Frontal cortex (tissue), 4 donors: ENCODE data around the gene PSMA7. TPM values are rescaled to one million over a fixed set of nuclear protein-coding genes. Genes with fewer than 3 reads are reported as not detected.

Experiments
- DNase-seq, 2 donors: peaks; one replicate each; pipeline ENCODE4 v3.0.0; 2012; ENCODE audit warnings: low spot score in 2 of 2
- FAIRE-seq: peaks from 2 replicates; lab custom pipeline; 2012; peaks lifted over from hg19 to GRCh38; lab: Jason Lieb, UNC
- total RNA-seq: library from RNA; depleted of rRNA; stranded (reverse); fragments of >200 nt; gene quantifications from one replicate; pipeline ENCODE4 v1.2.3, GENCODE V29; 2014
- donor health status: control.
- donor health status: control.
- donor health status: control.

Gene PSMA7
- total RNA-seq, 1 donor from 2014 or later = 124 TPM

DNA sequence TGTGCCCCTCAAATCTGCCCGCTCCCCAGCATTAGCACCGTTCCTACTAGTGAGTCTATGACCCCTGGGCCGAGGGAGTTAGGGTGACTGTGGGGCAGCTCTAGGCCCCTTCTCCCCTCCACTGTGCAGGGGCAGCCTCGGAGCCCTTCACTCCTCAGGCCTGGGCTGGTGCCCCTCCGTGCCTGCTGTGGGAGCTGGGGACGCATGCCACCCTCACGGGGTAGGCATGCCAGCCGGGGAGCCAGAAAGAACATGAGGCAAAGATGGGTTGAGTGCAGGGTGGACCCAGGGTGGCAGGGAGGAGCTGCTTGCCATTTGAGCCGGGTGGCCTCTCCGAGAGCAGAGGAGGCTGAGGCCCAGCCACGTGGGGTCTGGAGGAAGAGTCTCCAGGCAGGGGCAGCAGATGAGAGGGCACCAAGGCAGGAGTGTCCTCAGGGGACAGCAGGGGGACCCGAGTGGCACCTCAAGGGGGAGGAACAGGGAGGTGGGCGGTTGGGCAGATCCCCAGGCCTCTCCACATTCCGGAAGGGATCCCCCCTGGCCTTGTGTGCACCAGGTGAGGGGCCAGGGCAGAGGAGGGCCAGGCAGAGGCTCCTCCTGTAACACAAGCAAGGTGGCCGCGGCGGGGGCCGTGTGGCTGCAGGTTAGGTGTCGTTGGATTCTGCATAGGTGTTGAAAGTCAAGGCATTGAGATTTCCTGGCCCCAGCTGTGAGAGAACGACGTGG is 39.5 kb downstream of the PSMA7 start:
- DNase-seq (no peak), FAIRE-seq (no peak)

DNA sequence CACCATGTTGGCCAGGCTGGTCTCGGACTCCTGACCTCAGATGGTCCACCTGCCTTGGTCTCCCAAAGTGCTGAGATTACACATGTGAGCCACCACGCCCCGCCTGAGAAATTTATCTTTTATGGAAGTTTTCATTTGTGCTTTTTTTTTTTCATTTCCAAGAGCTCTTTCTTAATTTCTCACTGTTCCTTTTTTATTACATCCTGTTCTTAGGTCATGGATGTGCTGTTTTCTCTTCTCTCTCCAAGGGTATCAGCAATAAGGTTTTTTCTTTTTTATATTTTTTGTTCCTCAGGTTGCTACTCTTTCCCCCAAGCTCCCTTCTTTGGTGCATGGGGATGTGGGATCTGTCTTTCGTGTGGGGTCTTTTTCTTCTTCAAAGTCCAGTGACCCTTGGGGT is 42.1 kb downstream of the PSMA7 start:
- DNase-seq (no peak), FAIRE-seq (no peak)

DNA sequence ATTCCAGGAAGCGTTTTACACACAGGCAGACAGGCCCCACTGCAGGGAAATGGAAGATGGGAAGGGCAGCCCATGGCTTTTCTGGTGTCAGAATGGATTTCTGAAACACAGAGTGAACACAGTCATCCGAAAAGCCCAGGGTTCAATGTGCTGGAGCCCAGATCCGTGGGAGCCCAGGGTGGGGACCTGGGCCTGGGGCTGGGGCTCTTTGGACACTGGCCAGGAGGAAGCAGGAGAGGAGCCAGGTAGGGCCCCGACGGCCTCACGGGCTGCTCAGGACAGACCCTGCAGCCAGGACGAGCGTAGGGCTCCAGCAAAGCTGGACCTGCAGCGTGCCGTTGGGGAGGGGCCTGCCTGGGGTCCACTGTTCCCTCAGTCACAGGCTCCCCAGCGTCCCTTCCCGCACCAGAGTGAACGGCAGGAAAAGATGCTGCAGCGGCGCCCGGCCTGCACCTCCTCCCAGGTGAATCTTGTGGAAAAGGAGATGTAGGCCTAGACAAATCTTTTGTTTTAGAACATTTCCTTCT is 45.2 kb downstream of the PSMA7 start:
- DNase-seq = no peak

DNA sequence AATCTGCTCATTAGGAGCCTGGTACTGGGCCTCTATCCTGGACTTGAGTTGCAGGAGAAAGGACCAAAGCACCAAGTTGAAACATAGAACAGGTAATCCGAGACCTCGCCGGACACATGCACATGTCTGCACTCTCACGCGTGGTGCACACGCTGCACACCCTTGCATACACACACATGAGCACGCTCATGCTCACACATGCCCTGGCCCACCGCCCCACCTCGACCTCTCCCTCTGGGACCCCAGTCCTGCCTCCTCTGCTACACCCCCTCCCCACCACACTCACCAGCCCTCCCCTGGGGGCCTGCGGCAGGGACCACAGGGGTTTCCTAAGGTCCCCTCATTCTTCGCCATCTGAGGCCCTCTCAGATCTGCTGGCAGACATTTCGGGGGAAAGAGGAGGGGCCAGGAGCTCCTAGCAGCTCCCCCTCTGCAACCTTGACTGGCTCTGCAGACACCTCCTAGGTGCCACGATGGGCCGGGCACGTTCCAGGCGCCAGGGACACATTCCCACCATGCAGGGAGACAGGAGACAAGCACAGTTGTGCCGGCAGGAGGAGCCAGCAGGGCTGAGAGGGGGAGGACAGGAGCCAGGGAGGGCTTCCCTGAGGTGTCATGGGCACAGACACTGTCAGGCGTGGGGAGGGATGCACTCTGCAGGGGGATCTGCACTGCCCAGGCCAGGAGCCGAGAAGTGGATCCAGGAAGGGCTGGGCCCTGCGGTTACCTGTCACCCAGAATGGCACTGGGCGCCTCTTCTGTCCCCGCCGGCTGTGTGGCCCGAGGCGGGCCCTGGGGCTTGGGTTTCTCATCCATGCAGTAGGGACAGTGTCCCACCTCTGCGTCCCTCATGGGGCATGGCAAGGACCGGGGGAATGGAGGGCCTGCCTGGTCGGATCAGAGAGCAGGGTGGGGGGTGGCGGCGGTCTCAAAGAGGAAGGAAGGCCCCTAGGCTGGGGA is 46.5 kb downstream of the PSMA7 start:
- FAIRE-seq = no peak
- DNase-seq = no peak

More for the DNA sequence above, 45.2 kb downstream of the PSMA7 start:
- no peak for FAIRE-seq

DNA sequence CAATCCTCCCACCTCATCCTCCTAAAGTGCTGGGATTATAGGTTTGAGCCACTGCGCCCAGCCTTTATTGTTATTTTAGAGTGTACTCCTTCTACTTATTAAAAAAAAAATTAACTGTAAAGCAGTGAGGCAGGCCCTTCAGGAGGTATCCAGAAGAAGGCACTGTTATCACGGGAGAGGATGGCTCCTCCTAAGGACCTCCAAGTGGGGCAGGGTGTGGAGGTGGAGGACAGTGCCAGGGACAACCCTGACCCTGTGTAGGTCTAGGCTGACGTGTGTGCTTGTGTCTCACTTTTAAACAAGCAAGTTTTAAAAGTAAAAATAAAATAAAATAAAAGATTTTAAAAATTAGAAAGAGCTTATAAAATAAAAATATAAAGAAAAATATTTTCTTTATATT is 53.8 kb downstream of the PSMA7 start:
- FAIRE-seq (no peak), DNase-seq (no peak)

DNA sequence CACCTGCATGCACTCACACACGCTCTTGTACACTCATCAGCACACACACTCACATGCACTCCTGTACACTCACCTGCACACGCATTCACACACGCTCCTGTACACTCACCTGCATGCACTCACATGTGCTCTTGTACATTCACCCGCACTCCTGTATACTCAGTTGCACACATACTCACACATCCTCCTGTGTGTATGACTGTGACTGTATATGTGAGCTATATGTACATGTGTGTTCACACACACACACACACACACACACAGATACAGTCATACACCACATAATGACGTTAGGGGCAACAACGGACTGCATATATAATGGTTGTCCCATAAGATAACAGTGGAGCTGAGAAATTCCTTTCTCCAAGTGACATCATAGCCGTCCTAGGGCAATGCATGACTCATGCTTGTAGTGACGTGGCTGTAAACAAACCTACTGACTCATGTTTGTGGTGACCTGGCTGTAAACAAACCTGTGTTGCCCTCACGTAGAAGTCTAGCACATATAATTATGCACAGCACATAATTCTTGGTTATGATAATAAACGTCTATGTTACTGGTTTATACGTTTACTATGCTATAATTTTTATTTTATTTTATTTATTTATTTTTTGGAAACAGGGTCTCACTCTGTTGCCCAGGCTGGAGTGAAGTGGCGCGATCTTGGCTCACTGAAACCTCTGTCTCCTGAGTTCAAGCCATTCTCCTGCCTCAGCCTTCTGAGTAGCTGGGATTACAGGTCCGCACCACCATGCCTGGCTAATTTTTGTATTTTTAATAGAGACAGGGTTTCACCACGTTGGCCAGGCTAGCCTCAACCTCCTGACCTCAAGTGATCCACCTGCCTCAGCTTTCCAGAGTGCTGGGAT is 54.7 kb downstream of the PSMA7 start:
- FAIRE-seq = no peak

DNA sequence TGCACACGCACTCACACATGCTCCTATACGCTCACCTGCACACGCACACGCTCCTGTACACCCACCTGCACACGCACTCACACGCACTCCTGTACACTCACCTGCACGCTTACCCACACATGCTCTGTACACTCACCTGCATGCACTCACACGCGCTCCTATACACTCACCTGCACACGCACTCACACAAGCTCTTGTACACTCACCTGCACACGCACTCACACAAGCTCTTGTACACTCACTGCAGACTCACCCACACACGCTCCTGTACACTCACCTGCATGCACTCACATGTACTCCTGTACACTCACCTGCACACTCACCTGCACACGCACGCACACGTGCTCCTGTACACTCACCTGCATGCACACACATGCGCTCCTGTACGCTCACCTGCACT is 55.6 kb downstream of the PSMA7 start:
- FAIRE-seq = no peak
- DNase-seq = no peak

More for the DNA sequence above, 54.7 kb downstream of the PSMA7 start:
- no peak for DNase-seq

DNA sequence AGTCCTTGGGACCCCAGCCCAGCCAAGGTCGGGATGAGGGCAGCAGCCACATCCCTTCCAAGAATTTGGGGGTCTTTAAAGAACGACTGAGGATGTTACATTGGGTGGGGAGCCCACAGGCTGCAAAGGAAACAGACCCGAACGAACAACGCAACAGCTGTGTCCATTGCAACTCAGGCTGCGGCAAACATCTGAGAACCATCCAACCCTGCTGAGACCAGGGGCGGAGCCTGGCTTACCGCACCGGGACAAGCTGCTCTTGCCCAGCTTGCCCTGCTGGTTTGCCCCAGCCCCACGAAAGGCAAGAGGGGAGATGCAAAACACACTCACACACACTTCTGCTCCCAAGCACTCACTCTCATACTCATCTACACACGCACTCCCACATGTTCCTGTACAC is 56.0 kb downstream of the PSMA7 start:
- FAIRE-seq = no peak
- no peak for DNase-seq

Other genes with a start within 250 kb of the PSMA7 start
- 6.5 TPM for gene TAF4, start 77.5 kb downstream of the PSMA7 start, total RNA-seq
- 97.8 TPM for gene LSM14B, start 20.9 kb downstream of the PSMA7 start, total RNA-seq
- 86.0 TPM for gene SS18L1, start 375 bp upstream of the PSMA7 start, total RNA-seq
- 17.5 TPM for gene MTG2, start 39.6 kb upstream of the PSMA7 start, total RNA-seq
- gene HRH3, start 76.9 kb upstream of the PSMA7 start, total RNA-seq = 0.82 TPM
- gene OSBPL2, start 95.1 kb upstream of the PSMA7 start, total RNA-seq = 42.4 TPM
- gene ADRM1, start 159.6 kb upstream of the PSMA7 start, total RNA-seq = 41.2 TPM
- gene LAMA5, start 223.9 kb upstream of the PSMA7 start, total RNA-seq = 11.4 TPM
- gene RPS21, start 243.7 kb upstream of the PSMA7 start, total RNA-seq = 821 TPM